Measurements from ENCODE around the gene PRICKLE3. TPM values are rescaled to one million over a fixed set of nuclear protein-coding genes. Genes with fewer than 3 reads are reported as not detected.
"Not testable (repeated sequence)": the region's sequence is repeated elsewhere in the genome, so short reads cannot be mapped to it uniquely, and the experiment has no call there.

The PRICKLE3 gene
- total RNA-seq, 1 donor from 2014 or later, result 14.2 TPM

- not testable (repeated sequence) for H3K79me2 ChIP-seq (ENCODE audit: insufficient read depth, low read length); H3K4me3 Mint-ChIP-seq (ENCODE audit: unreplicated experiment); H3K4me3 ChIP-seq (ENCODE audit: insufficient read depth, low read depth, low read length); H3K27ac ChIP-seq (ENCODE audit: low read depth, low read length); H3K9me3 Mint-ChIP-seq (ENCODE audit: unreplicated experiment); H4K20me1 ChIP-seq (ENCODE audit: insufficient read depth, low read length); H3K27ac Mint-ChIP-seq (ENCODE audit: unreplicated experiment); FAIRE-seq; H3K27me3 ChIP-seq (ENCODE audit: insufficient read depth, low read length); H2AFZ ChIP-seq (ENCODE audit: low read depth, low read length); DNase-seq (ENCODE audit: low read depth); H3K4me1 Mint-ChIP-seq (ENCODE audit: low read depth, unreplicated experiment); H3K4me1 ChIP-seq (ENCODE audit: insufficient read depth, low read length); H3K36me3 ChIP-seq (ENCODE audit: insufficient read depth, low read length); H3K27me3 Mint-ChIP-seq (ENCODE audit: low read depth, unreplicated experiment); H3K4me2 ChIP-seq (ENCODE audit: low read length); H3K9me3 ChIP-seq (ENCODE audit: insufficient read depth, low read depth, low read length); H3K36me3 Mint-ChIP-seq (ENCODE audit: low read depth, unreplicated experiment); H3K9ac ChIP-seq (ENCODE audit: low read length)
- peak; percentile 15 for TF ChIP-seq CTCF (IDR thresholded peaks at IDR 0.05; ENCODE audit: insufficient read depth, low read depth, low read length)
Measured at GRCh38 chrX:49142264-49142663, 43.9 kb downstream of the PRICKLE3 start.

GRCh38 chrX:49139713-49140112 is 46.5 kb downstream of the PRICKLE3 start:
- H3K27ac ChIP-seq (ENCODE audit: low read depth, low read length), result no peak overlapping the region
- H3K36me3 Mint-ChIP-seq (ENCODE audit: low read depth, unreplicated experiment), result peaks cover 2% of the 10 kb centered on the region
- no peaks in the 10 kb centered on the region for H3K27me3 Mint-ChIP-seq (ENCODE audit: low read depth, unreplicated experiment)
- H3K4me1 Mint-ChIP-seq (ENCODE audit: low read depth, unreplicated experiment), result no peaks in the 10 kb centered on the region
- H3K27me3 ChIP-seq (ENCODE audit: insufficient read depth, low read length), result no peaks in the 10 kb centered on the region
- H3K79me2 ChIP-seq (ENCODE audit: insufficient read depth, low read length), result no peaks in the 10 kb centered on the region
- H3K4me1 ChIP-seq (ENCODE audit: insufficient read depth, low read length), result no peaks in the 10 kb centered on the region
- H3K9me3 ChIP-seq (ENCODE audit: insufficient read depth, low read depth, low read length), result no peaks in the 10 kb centered on the region
- no peaks in the 10 kb centered on the region for H3K36me3 ChIP-seq (ENCODE audit: insufficient read depth, low read length)
- FAIRE-seq (no peak), DNase-seq (ENCODE audit: low read depth) (no peak)
- no peak overlapping the region for H3K27ac Mint-ChIP-seq (ENCODE audit: unreplicated experiment)
- no peak overlapping the region for H2AFZ ChIP-seq (ENCODE audit: low read depth, low read length)
- no peak overlapping the region for H3K4me3 ChIP-seq (ENCODE audit: insufficient read depth, low read depth, low read length)
- no peak overlapping the region for H3K4me3 Mint-ChIP-seq (ENCODE audit: unreplicated experiment)
- H4K20me1 ChIP-seq (ENCODE audit: insufficient read depth, low read length), result no peaks in the 10 kb centered on the region
- no peak overlapping the region for H3K4me2 ChIP-seq (ENCODE audit: low read length)
- TF ChIP-seq EZH2 (IDR thresholded peaks at IDR 0.05; ENCODE audit: insufficient read depth, low read length), result no peak
- no peak for TF ChIP-seq CTCF (IDR thresholded peaks at IDR 0.05; ENCODE audit: insufficient read depth, low read depth, low read length)
- H3K9ac ChIP-seq (ENCODE audit: low read length), result no peak overlapping the region
- peaks cover 3% of the 10 kb centered on the region for H3K9me3 Mint-ChIP-seq (ENCODE audit: unreplicated experiment)

DNA sequence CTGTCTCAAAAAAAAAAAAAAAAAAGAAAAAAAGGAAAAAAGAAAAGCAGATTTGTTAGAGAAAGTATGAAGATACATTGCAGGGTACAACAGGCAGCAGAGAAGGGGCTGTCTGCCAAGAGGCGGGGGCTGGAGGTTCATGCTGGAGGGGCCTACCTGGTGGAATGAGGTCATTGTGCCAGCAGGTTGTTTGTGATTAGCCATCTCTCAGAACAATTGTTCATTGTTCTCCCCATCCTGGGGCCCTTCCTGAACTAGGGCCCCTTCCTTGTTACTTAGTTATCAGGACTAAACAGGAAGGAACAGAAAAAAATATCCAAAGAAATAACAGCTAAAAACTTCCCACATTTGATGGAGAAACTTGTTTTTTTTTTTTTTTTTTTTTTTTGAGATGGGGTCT is 48.7 kb downstream of the PRICKLE3 start:
- Histone ChIP-seq H2AFZ (ENCODE audit: low read depth, low read length) (no peak overlapping the region), H3K9ac (ENCODE audit: low read length) (no peak overlapping the region), H3K27me3 (ENCODE audit: insufficient read depth, low read length) (no peaks in the 10 kb centered on the region), H3K4me1 (ENCODE audit: insufficient read depth, low read length) (no peaks in the 10 kb centered on the region), H3K27ac (ENCODE audit: low read depth, low read length) (no peak overlapping the region), H3K4me3 (ENCODE audit: insufficient read depth, low read depth, low read length) (no peak overlapping the region), H3K4me2 (ENCODE audit: low read length) (no peak overlapping the region), H3K9me3 (ENCODE audit: insufficient read depth, low read depth, low read length) (no peaks in the 10 kb centered on the region), H3K79me2 (ENCODE audit: insufficient read depth, low read length) (no peaks in the 10 kb centered on the region), H4K20me1 (ENCODE audit: insufficient read depth, low read length) (no peaks in the 10 kb centered on the region), H3K36me3 (ENCODE audit: insufficient read depth, low read length) (no peaks in the 10 kb centered on the region)
- Mint-ChIP-seq H3K4me3 (ENCODE audit: unreplicated experiment) (no peak overlapping the region), H3K9me3 (ENCODE audit: unreplicated experiment) (peaks cover 3% of the 10 kb centered on the region), H3K4me1 (ENCODE audit: low read depth, unreplicated experiment) (no peaks in the 10 kb centered on the region), H3K36me3 (ENCODE audit: low read depth, unreplicated experiment) (no peaks in the 10 kb centered on the region), H3K27ac (ENCODE audit: unreplicated experiment) (no peak overlapping the region), H3K27me3 (ENCODE audit: low read depth, unreplicated experiment) (no peaks in the 10 kb centered on the region)
- no peak for FAIRE-seq
- DNase-seq (ENCODE audit: low read depth), result no peak
- TF ChIP-seq EZH2 (IDR thresholded peaks at IDR 0.05; ENCODE audit: insufficient read depth, low read length) (no peak), CTCF (IDR thresholded peaks at IDR 0.05; ENCODE audit: insufficient read depth, low read depth, low read length) (no peak)
